ENCODE data around the gene NUP42.

Gene NUP42

GRCh38 chr7:23242321-23242720, 60.5 kb downstream of the NUP42 start:
- Histone ChIP-seq H2BK120ac (ENCODE audit: insufficient read depth, low read length, poor library complexity) (no peak overlapping the region), H2BK5ac (ENCODE audit: low read depth, low read length, poor library complexity) (no peak overlapping the region), H2BK12ac (ENCODE audit: low read length) (no peak overlapping the region), H2AFZ (ENCODE audit: insufficient read depth, low read length, poor library complexity) (no peak overlapping the region), H3K4me1 (ENCODE audit: control insufficient read depth in 1 of 2, insufficient read depth in 2 of 2, low read length in 2 of 2) (peaks cover 6 to 9% of the 10 kb centered on the region in 2 experiments), H4K12ac (ENCODE audit: low read depth, low read length) (no peak overlapping the region), H3K9ac (ENCODE audit: low read length) (no peak overlapping the region), H4K8ac (ENCODE audit: low read depth, low read length) (no peak overlapping the region), H3K18ac (ENCODE audit: low read length) (no peak overlapping the region), H3K27ac (ENCODE audit: low read depth, low read length) (no peak overlapping the region), H2AK5ac (ENCODE audit: low read length) (no peak overlapping the region), H3K14ac (ENCODE audit: low read length) (no peak overlapping the region), H3K79me1 (ENCODE audit: low read length) (no peaks in the 10 kb centered on the region), H3K4me2 (ENCODE audit: low read length) (no peak overlapping the region), H3K79me2 (ENCODE audit: control insufficient read depth, insufficient read depth, low read length, poor library complexity) (no peaks in the 10 kb centered on the region), H3K4ac (ENCODE audit: low read depth, low read length) (no peak overlapping the region), H3K9me3 (ENCODE audit: insufficient read depth, low read depth, low read length) (no peaks in the 10 kb centered on the region), H3K4me3 (ENCODE audit: low read depth, low read length) (no peak overlapping the region), H3K27me3 (ENCODE audit: insufficient read depth, low read length) (no peaks in the 10 kb centered on the region), H4K91ac (ENCODE audit: low read depth, low read length) (no peak overlapping the region), H3K36me3 (ENCODE audit: control insufficient read depth in 1 of 2, insufficient read depth in 2 of 2, low read length in 2 of 2) (no peaks in the 10 kb centered on the region), H3K23ac (ENCODE audit: low read length) (no peak overlapping the region)
- peak in 1 of 2 donors; percentile 28 for DNase-seq
- WGBS (ENCODE audit: extremely low coverage, insufficient coverage, insufficient read length) = no CpG with 5 or more reads among the region's 3 CpGs

DNA sequence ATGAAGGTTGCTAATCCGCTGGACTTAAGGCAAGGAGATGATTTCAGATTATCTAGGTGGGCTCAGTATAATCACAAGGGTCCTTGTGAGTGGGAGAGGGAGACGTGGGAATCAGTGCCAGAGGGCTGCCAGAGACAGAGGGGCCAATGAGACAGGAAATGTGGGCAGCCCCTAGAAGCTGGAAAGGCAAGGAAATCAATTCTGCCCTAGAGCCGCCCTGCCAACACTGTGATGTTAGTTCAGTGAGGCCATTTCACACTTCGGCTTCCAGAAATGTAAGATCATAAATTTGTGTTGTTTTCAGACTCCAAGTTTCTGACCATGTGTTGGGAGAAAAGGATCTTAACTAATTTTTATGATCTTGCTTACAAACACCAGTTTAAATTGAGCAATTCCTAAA, 61.1 kb downstream of the NUP42 start:
- no peak overlapping the region for H3K23ac ChIP-seq (ENCODE audit: low read length)
- no peak overlapping the region for H3K27ac ChIP-seq (ENCODE audit: low read depth, low read length)
- no peaks in the 10 kb centered on the region for H3K9me3 ChIP-seq (ENCODE audit: insufficient read depth, low read depth, low read length)
- no peak overlapping the region for H3K4me3 ChIP-seq (ENCODE audit: low read depth, low read length)
- H3K4ac ChIP-seq (ENCODE audit: low read depth, low read length) = no peak overlapping the region
- no peak overlapping the region for H4K91ac ChIP-seq (ENCODE audit: low read depth, low read length)
- H3K36me3 ChIP-seq (ENCODE audit: control insufficient read depth in 1 of 2, insufficient read depth in 2 of 2, low read length in 2 of 2) = no peaks in the 10 kb centered on the region
- H3K14ac ChIP-seq (ENCODE audit: low read length) = no peak overlapping the region
- H4K12ac ChIP-seq (ENCODE audit: low read depth, low read length) = no peak overlapping the region
- H2AK5ac ChIP-seq (ENCODE audit: low read length) = no peak overlapping the region
- no peak overlapping the region for H4K8ac ChIP-seq (ENCODE audit: low read depth, low read length)
- no peak overlapping the region for H3K9ac ChIP-seq (ENCODE audit: low read length)
- DNase-seq = no peak
- no peaks in the 10 kb centered on the region for H3K79me2 ChIP-seq (ENCODE audit: control insufficient read depth, insufficient read depth, low read length, poor library complexity)
- no peaks in the 10 kb centered on the region for H3K27me3 ChIP-seq (ENCODE audit: insufficient read depth, low read length)
- peaks cover 7 to 9% of the 10 kb centered on the region in 2 experiments for H3K4me1 ChIP-seq (ENCODE audit: control insufficient read depth in 1 of 2, insufficient read depth in 2 of 2, low read length in 2 of 2)
- peak overlapping the region; percentile 16 for H2BK12ac ChIP-seq (ENCODE audit: low read length)
- H3K18ac ChIP-seq (ENCODE audit: low read length) = no peak overlapping the region
- no peak overlapping the region for H2AFZ ChIP-seq (ENCODE audit: insufficient read depth, low read length, poor library complexity)
- no peak overlapping the region for H2BK120ac ChIP-seq (ENCODE audit: insufficient read depth, low read length, poor library complexity)
- no CpG with 5 or more reads among the region's 4 CpGs for WGBS (ENCODE audit: extremely low coverage, insufficient coverage, insufficient read length)
- no peak overlapping the region for H2BK5ac ChIP-seq (ENCODE audit: low read depth, low read length, poor library complexity)
- H3K4me2 ChIP-seq (ENCODE audit: low read length) = no peak overlapping the region
- no peaks in the 10 kb centered on the region for H3K79me1 ChIP-seq (ENCODE audit: low read length)

DNA sequence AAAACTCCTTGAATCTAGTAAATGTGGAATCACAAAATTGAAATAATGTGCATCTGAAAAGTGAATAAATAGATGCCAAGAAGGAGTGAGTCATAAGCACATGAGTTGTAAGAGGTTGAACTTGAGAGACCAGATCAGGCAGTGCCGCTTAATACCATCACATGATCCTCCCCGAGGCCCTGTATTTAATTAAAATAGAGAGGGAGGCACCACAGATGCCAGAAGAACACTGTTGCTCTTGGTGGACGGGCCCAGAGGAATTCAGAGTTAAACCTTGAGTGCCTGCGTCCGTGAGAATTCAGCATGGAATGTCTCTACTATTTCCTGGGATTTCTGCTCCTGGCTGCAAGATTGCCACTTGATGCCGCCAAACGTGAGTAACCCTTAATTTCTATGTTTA, 64.7 kb downstream of the NUP42 start, which contains the start of gene GPNMB:
GPNMB (plus strand) TSS at position 221 of the 400 bp plus-strand sequence; CDS start at position 304, 83 bp downstream.
- H3K79me2 ChIP-seq (ENCODE audit: control insufficient read depth, insufficient read depth, low read length, poor library complexity) = no peaks in the 10 kb centered on the region
- H4K8ac ChIP-seq (ENCODE audit: low read depth, low read length) = no peak within 1 kb of the TSS
- H2AFZ ChIP-seq (ENCODE audit: insufficient read depth, low read length, poor library complexity) = no peak within 1 kb of the TSS
- H2BK12ac ChIP-seq (ENCODE audit: low read length) = no peak within 1 kb of the TSS
- no peak within 1 kb of the TSS for H2AK5ac ChIP-seq (ENCODE audit: low read length)
- no peak within 1 kb of the TSS for H4K91ac ChIP-seq (ENCODE audit: low read depth, low read length)
- H2BK5ac ChIP-seq (ENCODE audit: low read depth, low read length, poor library complexity) = no peak within 1 kb of the TSS
- H3K36me3 ChIP-seq (ENCODE audit: control insufficient read depth in 1 of 2, insufficient read depth in 2 of 2, low read length in 2 of 2) = no peaks in the 10 kb centered on the region
- H3K4me2 ChIP-seq (ENCODE audit: low read length) = peak within 1 kb of the TSS; percentile 55
- no peaks in the 10 kb centered on the region for H3K9me3 ChIP-seq (ENCODE audit: insufficient read depth, low read depth, low read length)
- no peak within 1 kb of the TSS for H4K12ac ChIP-seq (ENCODE audit: low read depth, low read length)
- peaks cover 7 to 9% of the 10 kb centered on the region in 2 experiments for H3K4me1 ChIP-seq (ENCODE audit: control insufficient read depth in 1 of 2, insufficient read depth in 2 of 2, low read length in 2 of 2)
- no peak within 1 kb of the TSS for H3K14ac ChIP-seq (ENCODE audit: low read length)
- no peak within 1 kb of the TSS for H3K9ac ChIP-seq (ENCODE audit: low read length)
- no peak within 1 kb of the TSS for H3K18ac ChIP-seq (ENCODE audit: low read length)
- no peak within 1 kb of the TSS for H3K4me3 ChIP-seq (ENCODE audit: low read depth, low read length)
- H3K27me3 ChIP-seq (ENCODE audit: insufficient read depth, low read length) = no peaks in the 10 kb centered on the region
- no peak within 1 kb of the TSS for H2BK120ac ChIP-seq (ENCODE audit: insufficient read depth, low read length, poor library complexity)
- peak in 1 of 2 donors; percentile 31 for DNase-seq
- no CpG with 5 or more reads among the region's 7 CpGs for WGBS (ENCODE audit: extremely low coverage, insufficient coverage, insufficient read length)
- H3K27ac ChIP-seq (ENCODE audit: low read depth, low read length) = peak within 1 kb of the TSS; percentile 9
- no peak within 1 kb of the TSS for H3K4ac ChIP-seq (ENCODE audit: low read depth, low read length)
- no peaks in the 10 kb centered on the region for H3K79me1 ChIP-seq (ENCODE audit: low read length)
- H3K23ac ChIP-seq (ENCODE audit: low read length) = no peak within 1 kb of the TSS

DNA sequence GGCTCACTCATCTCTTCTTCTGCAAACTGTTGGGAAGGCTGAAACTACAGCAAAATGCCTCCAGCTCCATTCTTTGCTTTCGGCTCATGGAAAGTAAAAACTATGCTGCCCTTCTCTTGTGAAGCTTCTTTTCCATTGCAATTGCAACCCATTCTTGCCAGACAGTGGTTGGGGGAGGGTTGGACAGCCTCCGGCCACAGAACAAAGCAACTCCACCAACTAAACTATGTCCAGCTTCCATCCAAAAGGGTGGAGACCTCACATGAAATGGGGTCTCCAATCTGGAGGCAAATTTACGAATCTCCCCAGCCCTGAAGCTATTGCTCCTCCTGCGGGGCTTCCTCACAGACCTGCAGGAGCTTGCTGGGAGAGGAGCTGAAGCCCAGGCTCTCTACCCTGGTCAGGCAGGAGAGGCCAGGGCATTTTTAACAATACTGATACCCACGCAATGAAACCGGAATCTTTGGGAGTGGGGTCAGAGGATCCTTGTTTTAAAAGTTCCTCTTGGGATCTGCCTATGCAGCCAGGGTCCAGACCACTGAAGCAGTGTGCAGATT, 65.3 kb downstream of the NUP42 start:
- H3K36me3 ChIP-seq (ENCODE audit: control insufficient read depth in 1 of 2, insufficient read depth in 2 of 2, low read length in 2 of 2) = no peaks in the 10 kb centered on the region

More for the DNA sequence above, 65.3 kb downstream of the NUP42 start:
- Histone ChIP-seq H3K79me1 (ENCODE audit: low read length) (no peaks in the 10 kb centered on the region), H3K27me3 (ENCODE audit: insufficient read depth, low read length) (no peaks in the 10 kb centered on the region), H3K4me3 (ENCODE audit: low read depth, low read length) (no peak overlapping the region), H3K79me2 (ENCODE audit: control insufficient read depth, insufficient read depth, low read length, poor library complexity) (no peaks in the 10 kb centered on the region), H3K4me1 (ENCODE audit: control insufficient read depth in 1 of 2, insufficient read depth in 2 of 2, low read length in 2 of 2) (peaks cover 7 to 9% of the 10 kb centered on the region in 2 experiments), H2BK12ac (ENCODE audit: low read length) (no peak overlapping the region), H3K4ac (ENCODE audit: low read depth, low read length) (no peak overlapping the region), H2AK5ac (ENCODE audit: low read length) (no peak overlapping the region), H4K91ac (ENCODE audit: low read depth, low read length) (no peak overlapping the region), H2BK5ac (ENCODE audit: low read depth, low read length, poor library complexity) (no peak overlapping the region), H3K9me3 (ENCODE audit: insufficient read depth, low read depth, low read length) (no peaks in the 10 kb centered on the region), H3K4me2 (ENCODE audit: low read length) (peak overlapping the region; percentile 55), H2AFZ (ENCODE audit: insufficient read depth, low read length, poor library complexity) (no peak overlapping the region), H3K18ac (ENCODE audit: low read length) (no peak overlapping the region), H3K23ac (ENCODE audit: low read length) (no peak overlapping the region), H4K8ac (ENCODE audit: low read depth, low read length) (no peak overlapping the region), H4K12ac (ENCODE audit: low read depth, low read length) (no peak overlapping the region), H3K9ac (ENCODE audit: low read length) (no peak overlapping the region), H2BK120ac (ENCODE audit: insufficient read depth, low read length, poor library complexity) (no peak overlapping the region), H3K27ac (ENCODE audit: low read depth, low read length) (peak overlapping the region; percentile 9), H3K14ac (ENCODE audit: low read length) (no peak overlapping the region)
- no CpG with 5 or more reads among the region's 6 CpGs for WGBS (ENCODE audit: extremely low coverage, insufficient coverage, insufficient read length)
- no peak for DNase-seq

Data from trophoblast cell (in vitro differentiated cells and primary cell).